Parietal lobe (tissue), 2 donors: ENCODE data around the gene ANKRD30A. TPM values are rescaled to one million over a fixed set of nuclear protein-coding genes. Genes with fewer than 3 reads are reported as not detected.

Source experiments
- small RNA-seq: library from RNA; depleted of rRNA; stranded (forward); fragments of <200 nt; gene quantifications from one replicate; pipeline ENCODE3, GENCODE V24; 2014; ENCODE audit warnings: low replicate concordance
- total RNA-seq: library from RNA; depleted of rRNA; stranded (reverse); fragments of >200 nt; gene quantifications from one replicate; pipeline ENCODE4 v1.2.3, GENCODE V29; 2014

ANKRD30A gene, protein sequence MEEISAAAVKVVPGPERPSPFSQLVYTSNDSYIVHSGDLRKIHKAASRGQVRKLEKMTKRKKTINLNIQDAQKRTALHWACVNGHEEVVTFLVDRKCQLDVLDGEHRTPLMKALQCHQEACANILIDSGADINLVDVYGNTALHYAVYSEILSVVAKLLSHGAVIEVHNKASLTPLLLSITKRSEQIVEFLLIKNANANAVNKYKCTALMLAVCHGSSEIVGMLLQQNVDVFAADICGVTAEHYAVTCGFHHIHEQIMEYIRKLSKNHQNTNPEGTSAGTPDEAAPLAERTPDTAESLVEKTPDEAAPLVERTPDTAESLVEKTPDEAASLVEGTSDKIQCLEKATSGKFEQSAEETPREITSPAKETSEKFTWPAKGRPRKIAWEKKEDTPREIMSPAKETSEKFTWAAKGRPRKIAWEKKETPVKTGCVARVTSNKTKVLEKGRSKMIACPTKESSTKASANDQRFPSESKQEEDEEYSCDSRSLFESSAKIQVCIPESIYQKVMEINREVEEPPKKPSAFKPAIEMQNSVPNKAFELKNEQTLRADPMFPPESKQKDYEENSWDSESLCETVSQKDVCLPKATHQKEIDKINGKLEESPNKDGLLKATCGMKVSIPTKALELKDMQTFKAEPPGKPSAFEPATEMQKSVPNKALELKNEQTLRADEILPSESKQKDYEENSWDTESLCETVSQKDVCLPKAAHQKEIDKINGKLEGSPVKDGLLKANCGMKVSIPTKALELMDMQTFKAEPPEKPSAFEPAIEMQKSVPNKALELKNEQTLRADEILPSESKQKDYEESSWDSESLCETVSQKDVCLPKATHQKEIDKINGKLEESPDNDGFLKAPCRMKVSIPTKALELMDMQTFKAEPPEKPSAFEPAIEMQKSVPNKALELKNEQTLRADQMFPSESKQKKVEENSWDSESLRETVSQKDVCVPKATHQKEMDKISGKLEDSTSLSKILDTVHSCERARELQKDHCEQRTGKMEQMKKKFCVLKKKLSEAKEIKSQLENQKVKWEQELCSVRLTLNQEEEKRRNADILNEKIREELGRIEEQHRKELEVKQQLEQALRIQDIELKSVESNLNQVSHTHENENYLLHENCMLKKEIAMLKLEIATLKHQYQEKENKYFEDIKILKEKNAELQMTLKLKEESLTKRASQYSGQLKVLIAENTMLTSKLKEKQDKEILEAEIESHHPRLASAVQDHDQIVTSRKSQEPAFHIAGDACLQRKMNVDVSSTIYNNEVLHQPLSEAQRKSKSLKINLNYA (N-terminal part only)
- not detected for total RNA-seq

GRCh38 chr10:37125191-37125732 is at the start of gene ANKRD30A:
ANKRD30A (plus strand) TSS chr10:37125598; CDS start chr10:37125788, 190 bp downstream.

Small RNAs within 50 kb of the gene (small RNA-seq; reads per million reads assigned to genes)
- gene RF00019 (not detected), gene RN7SL314P (not detected), gene RNU6-811P (not detected)
